ENCODE results near the gene CS.

DNA sequence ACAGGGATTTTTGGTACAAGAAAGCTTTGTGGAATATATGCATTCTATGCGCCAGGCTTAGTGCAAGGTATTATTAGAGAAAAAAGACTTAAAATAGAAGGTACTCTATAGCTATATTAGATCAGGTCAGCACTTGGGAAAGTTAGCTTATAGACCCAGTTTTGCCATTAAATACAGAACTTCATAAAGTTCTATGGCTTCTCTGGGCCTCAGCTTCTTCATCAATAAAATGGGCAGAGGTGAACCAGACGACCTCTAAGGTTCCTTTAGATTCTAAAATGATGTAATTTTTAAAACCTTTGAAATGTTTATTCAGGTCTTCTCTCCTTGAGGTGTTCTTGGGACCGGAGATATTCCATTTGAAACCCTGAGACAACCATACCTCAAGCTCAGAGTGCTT, 8.6 kb upstream of the CS start:
- TF ChIP-seq, protein P1, sequence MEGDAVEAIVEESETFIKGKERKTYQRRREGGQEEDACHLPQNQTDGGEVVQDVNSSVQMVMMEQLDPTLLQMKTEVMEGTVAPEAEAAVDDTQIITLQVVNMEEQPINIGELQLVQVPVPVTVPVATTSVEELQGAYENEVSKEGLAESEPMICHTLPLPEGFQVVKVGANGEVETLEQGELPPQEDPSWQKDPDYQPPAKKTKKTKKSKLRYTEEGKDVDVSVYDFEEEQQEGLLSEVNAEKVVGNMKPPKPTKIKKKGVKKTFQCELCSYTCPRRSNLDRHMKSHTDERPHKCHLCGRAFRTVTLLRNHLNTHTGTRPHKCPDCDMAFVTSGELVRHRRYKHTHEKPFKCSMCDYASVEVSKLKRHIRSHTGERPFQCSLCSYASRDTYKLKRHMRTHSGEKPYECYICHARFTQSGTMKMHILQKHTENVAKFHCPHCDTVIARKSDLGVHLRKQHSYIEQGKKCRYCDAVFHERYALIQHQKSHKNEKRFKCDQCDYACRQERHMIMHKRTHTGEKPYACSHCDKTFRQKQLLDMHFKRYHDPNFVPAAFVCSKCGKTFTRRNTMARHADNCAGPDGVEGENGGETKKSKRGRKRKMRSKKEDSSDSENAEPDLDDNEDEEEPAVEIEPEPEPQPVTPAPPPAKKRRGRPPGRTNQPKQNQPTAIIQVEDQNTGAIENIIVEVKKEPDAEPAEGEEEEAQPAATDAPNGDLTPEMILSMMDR (conservative IDR thresholded peaks at IDR 0.05 in 1 of 2, IDR thresholded peaks at IDR 0.05 in 1 of 2; ENCODE audit: low read depth in 1 of 2, low read length in 2 of 2), result no peak
- no peak for TF ChIP-seq EZH2 (IDR thresholded peaks at IDR 0.05; ENCODE audit: low read length, missing control alignments)
